Measurements from ENCODE around the gene UBB. TPM values are rescaled to one million over a fixed set of nuclear protein-coding genes. Genes with fewer than 3 reads are reported as not detected.
A peak's percentile ranks its signal among the peaks of the same experiment; 100 is the strongest.

UBB gene
- total RNA-seq, 1 donor from 2014 or later, result 1,058 TPM

- peaks cover 4% of the 10 kb centered on the region for H3K4me1 Mint-ChIP-seq (ENCODE audit: low read depth)
- peak overlapping the region; percentile 79 for H3K27ac Mint-ChIP-seq (ENCODE audit: unreplicated experiment)
- no peak for TF ChIP-seq CTCF (IDR thresholded peaks at IDR 0.05)
- H3K9me3 Mint-ChIP-seq (ENCODE audit: low read depth), result no peaks in the 10 kb centered on the region
- DNase-seq (ENCODE audit: low spot score), result no peak
- H3K27me3 Mint-ChIP-seq (ENCODE audit: low read depth), result no peaks in the 10 kb centered on the region
- H3K36me3 Mint-ChIP-seq (ENCODE audit: low read depth), result no peaks in the 10 kb centered on the region
- H3K4me3 Mint-ChIP-seq (ENCODE audit: unreplicated experiment), result no peak overlapping the region
Measured at GRCh38 chr17:16374146-16374938, 6.5 kb upstream of the UBB start.

GRCh38 chr17:16377941-16378341, 3.0 kb upstream of the UBB start:
- Mint-ChIP-seq H3K4me1 (ENCODE audit: low read depth) (peaks cover 24% of the 10 kb centered on the region), H3K27ac (ENCODE audit: unreplicated experiment) (no peak overlapping the region), H3K4me3 (ENCODE audit: unreplicated experiment) (no peak overlapping the region), H3K27me3 (ENCODE audit: low read depth) (no peaks in the 10 kb centered on the region), H3K9me3 (ENCODE audit: low read depth) (no peaks in the 10 kb centered on the region), H3K36me3 (ENCODE audit: low read depth) (peaks cover 16% of the 10 kb centered on the region)
- no peak for DNase-seq (ENCODE audit: low spot score)
- no peak for TF ChIP-seq CTCF (IDR thresholded peaks at IDR 0.05)

GRCh38 chr17:16378636-16379282, 2.1 kb upstream of the UBB start:
- Mint-ChIP-seq H3K4me1 (ENCODE audit: low read depth) (peaks cover 33% of the 10 kb centered on the region), H3K9me3 (ENCODE audit: low read depth) (no peaks in the 10 kb centered on the region), H3K4me3 (ENCODE audit: unreplicated experiment) (no peak overlapping the region), H3K36me3 (ENCODE audit: low read depth) (peaks cover 20% of the 10 kb centered on the region), H3K27ac (ENCODE audit: unreplicated experiment) (no peak overlapping the region), H3K27me3 (ENCODE audit: low read depth) (no peaks in the 10 kb centered on the region)
- TF ChIP-seq CTCF (IDR thresholded peaks at IDR 0.05), result no peak
- DNase-seq (ENCODE audit: low spot score), result peak; percentile 70

GRCh38 chr17:16379654-16380053, 1.2 kb upstream of the UBB start:
- Mint-ChIP-seq H3K36me3 (ENCODE audit: low read depth) (peaks cover 20% of the 10 kb centered on the region), H3K9me3 (ENCODE audit: low read depth) (no peaks in the 10 kb centered on the region), H3K27me3 (ENCODE audit: low read depth) (no peaks in the 10 kb centered on the region), H3K4me3 (ENCODE audit: unreplicated experiment) (peak overlapping the region; percentile 16), H3K27ac (ENCODE audit: unreplicated experiment) (no peak overlapping the region), H3K4me1 (ENCODE audit: low read depth) (peaks cover 33% of the 10 kb centered on the region)
- peak; percentile 33 for DNase-seq (ENCODE audit: low spot score)
- no peak for TF ChIP-seq CTCF (IDR thresholded peaks at IDR 0.05)

GRCh38 chr17:16381496-16381820, 567 bp downstream of the UBB start:
- peaks cover 34% of the 10 kb centered on the region for H3K4me1 Mint-ChIP-seq (ENCODE audit: low read depth)
- peak overlapping the region; percentile 99 for H3K27ac Mint-ChIP-seq (ENCODE audit: unreplicated experiment)
- no peak for TF ChIP-seq CTCF (IDR thresholded peaks at IDR 0.05)
- H3K4me3 Mint-ChIP-seq (ENCODE audit: unreplicated experiment), result peak overlapping the region; percentile 97
- no peaks in the 10 kb centered on the region for H3K27me3 Mint-ChIP-seq (ENCODE audit: low read depth)
- peaks cover 20% of the 10 kb centered on the region for H3K36me3 Mint-ChIP-seq (ENCODE audit: low read depth)
- no peak for DNase-seq (ENCODE audit: low spot score)
- H3K9me3 Mint-ChIP-seq (ENCODE audit: low read depth), result no peaks in the 10 kb centered on the region
